Spinal cord (tissue), 10 donors: Measurements from ENCODE around the gene MINDY2. TPM values are rescaled to one million over a fixed set of nuclear protein-coding genes. Genes with fewer than 3 reads are reported as not detected.
"Not testable (repeated sequence)": the region's sequence is repeated elsewhere in the genome, so short reads cannot be mapped to it uniquely, and the experiment has no call there.

Experiments
- DNase-seq, 6 donors: peaks; one replicate each; pipeline versions ENCODE4 v3.0.0 to v3.0.0-alpha.2; 2013 to 2015; ENCODE audit warnings: low spot score in 6 of 6, low read depth in 4 of 6
- H3K27ac ChIP-seq: one replicate; pipeline ENCODE4 v1.5.1; 2013; ENCODE audit warnings: low read depth, low read length, control low read depth
- H3K27me3 ChIP-seq: one replicate; pipeline ENCODE4 v1.6.1; 2013; ENCODE audit warnings: low read length; ENCODE audit not compliant: control insufficient read depth, insufficient read depth
- H3K36me3 ChIP-seq: one replicate; pipeline ENCODE4 v1.6.1; 2013; ENCODE audit warnings: low read length; ENCODE audit not compliant: control insufficient read depth, insufficient read depth
- H3K4me1 ChIP-seq: one replicate; pipeline ENCODE4 v1.6.1; 2013; ENCODE audit warnings: low read length; ENCODE audit not compliant: control insufficient read depth, insufficient read depth
- H3K4me3 ChIP-seq: one replicate; pipeline ENCODE4 v1.5.1; 2013; ENCODE audit warnings: low read depth, low read length, control low read depth
- H3K9me3 ChIP-seq: one replicate; pipeline ENCODE4 v1.6.1; 2013; ENCODE audit warnings: low read length; ENCODE audit not compliant: control insufficient read depth, insufficient read depth
- WGBS: methylation state at CpG from one replicate; pipeline ENCODE4 v1.1.5; 2013; ENCODE audit warnings: missing lambda C conversion rate; ENCODE audit not compliant: insufficient coverage; 5-methylcytosine and 5-hydroxymethylcytosine counted together
- polyA plus RNA-seq, 2 donors: library from polyadenylated mRNA; unstranded; fragments of 120-200 nt; gene quantifications; one replicate each; pipeline ENCODE4 v1.2.1, GENCODE V29; 2013; ENCODE audit not compliant: insufficient read length in 2 of 2
- total RNA-seq, 2 donors: library from RNA; depleted of rRNA in 1 of 2; stranded (reverse); fragments of 120-200 nt in 1 of 2; fragments of >200 nt in 1 of 2; gene quantifications; one replicate each; pipeline versions ENCODE4 v1.2.3 to v1.2.4, GENCODE V29; 2013 to 2014
- donor health status: healthy.

MINDY2 gene
- total and polyA plus RNA-seq, 4 donors = 15.8 to 48.1 (median 18.8) TPM

- Histone ChIP-seq H3K4me3 (no peak overlapping the region), H3K4me1 (no peaks in the 10 kb centered on the region), H3K9me3 (no peaks in the 10 kb centered on the region), H3K27me3 (no peaks in the 10 kb centered on the region), H3K36me3 (peaks cover 10% of the 10 kb centered on the region), H3K27ac (no peak overlapping the region)
- no peak for DNase-seq
- WGBS = 100% methylated on average over 1 of the region's 1 CpG
Observed at GRCh38 chr15:58873267-58873666, 102.2 kb downstream of the MINDY2 start.

GRCh38 chr15:58875343-58875742, 104.2 kb downstream of the MINDY2 start:
- H3K9me3 ChIP-seq = no peaks in the 10 kb centered on the region
- H3K4me1 ChIP-seq = no peaks in the 10 kb centered on the region
- peaks cover 10% of the 10 kb centered on the region for H3K36me3 ChIP-seq
- no peak for DNase-seq
- no peak overlapping the region for H3K4me3 ChIP-seq
- H3K27ac ChIP-seq = no peak overlapping the region
- H3K27me3 ChIP-seq = no peaks in the 10 kb centered on the region

DNA sequence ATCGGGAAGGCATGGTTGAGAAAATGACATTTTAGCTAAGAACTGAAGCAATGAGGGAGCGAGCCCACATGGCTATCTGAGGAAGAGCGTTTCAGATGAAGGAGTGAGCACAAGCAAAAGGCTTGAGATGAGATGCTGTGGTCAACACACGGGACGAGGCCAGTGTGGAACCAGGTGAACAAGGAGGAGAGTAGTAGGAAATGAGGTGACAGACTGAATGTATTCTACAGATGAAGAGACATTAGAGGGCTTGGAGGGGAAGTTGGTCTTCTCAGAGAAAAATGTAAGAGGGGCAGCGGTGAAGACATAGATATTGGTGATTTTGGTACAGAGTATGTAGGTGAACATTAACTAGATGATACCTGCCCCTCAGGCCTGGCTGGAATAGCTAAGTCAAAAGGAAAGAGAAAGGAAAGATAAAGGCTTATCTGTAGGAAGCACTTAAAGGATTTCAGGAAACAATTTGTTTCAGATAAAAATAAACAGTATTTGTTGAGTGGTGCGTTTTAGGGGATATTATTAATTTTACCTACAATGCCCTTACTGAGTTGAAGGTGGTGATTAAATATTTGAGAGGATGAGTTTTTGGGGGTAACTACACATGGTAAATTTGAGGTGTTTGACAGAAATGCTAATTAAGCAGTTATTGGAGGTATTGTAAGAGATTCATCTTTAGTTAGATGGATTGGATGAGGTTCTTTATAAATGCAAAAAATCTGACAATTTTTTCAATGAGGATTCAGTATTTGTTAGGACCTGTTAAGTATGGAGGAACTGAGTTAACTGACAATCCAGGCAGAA, 105.4 kb downstream of the MINDY2 start:
- no peak for DNase-seq
- Histone ChIP-seq H3K36me3 (peaks cover 21% of the 10 kb centered on the region), H3K4me3 (no peak overlapping the region), H3K27ac (no peak overlapping the region), H3K27me3 (no peaks in the 10 kb centered on the region), H3K4me1 (no peaks in the 10 kb centered on the region), H3K9me3 (no peaks in the 10 kb centered on the region)
- 89% methylated on average over 6 of the region's 7 CpGs for WGBS

DNA sequence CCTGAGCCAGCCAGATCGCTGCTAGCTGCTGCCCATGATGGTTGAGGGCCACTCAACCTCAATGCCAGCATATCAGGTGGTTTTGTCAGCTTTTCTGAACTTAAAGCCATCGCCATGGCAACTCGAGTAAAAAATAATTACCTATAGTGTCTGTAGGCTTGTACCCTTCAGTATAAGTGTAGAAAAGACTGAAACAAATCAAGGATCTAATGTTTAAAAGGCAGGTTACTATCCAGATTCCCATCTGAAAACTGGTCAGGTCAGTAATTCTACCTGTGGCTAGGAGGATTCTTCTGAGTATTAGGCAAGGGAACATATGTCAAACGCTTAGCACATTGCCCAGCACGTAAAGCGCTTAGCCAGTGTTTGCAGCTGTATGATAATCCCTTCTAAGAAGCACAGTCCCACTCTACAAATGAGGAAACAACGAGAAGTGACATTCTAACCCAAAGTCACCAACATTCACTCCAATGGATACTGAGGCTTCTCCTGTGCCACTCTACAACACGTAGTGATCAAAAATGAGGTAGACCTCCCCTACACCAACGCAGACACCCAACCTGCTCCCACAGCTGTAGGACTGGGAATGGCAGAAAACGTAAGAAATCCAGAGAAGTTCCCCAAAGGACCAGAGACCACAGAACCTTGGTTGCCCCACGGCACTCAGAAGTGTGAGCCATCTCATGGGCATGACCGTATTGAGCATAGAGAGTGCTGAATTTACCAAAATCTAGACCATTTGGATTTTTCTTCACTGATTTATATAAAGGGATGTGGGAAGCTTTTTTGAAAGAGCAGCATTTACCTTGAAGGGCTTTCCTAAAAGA, 107.1 kb downstream of the MINDY2 start:
- no peaks in the 10 kb centered on the region for H3K27me3 ChIP-seq
- no peak overlapping the region for H3K4me3 ChIP-seq
- peaks cover 32% of the 10 kb centered on the region for H3K36me3 ChIP-seq
- no peaks in the 10 kb centered on the region for H3K4me1 ChIP-seq
- WGBS = 98% methylated on average over 8 of the region's 12 CpGs
- no peaks in the 10 kb centered on the region for H3K9me3 ChIP-seq
- no peak overlapping the region for H3K27ac ChIP-seq
- no peak for DNase-seq

DNA sequence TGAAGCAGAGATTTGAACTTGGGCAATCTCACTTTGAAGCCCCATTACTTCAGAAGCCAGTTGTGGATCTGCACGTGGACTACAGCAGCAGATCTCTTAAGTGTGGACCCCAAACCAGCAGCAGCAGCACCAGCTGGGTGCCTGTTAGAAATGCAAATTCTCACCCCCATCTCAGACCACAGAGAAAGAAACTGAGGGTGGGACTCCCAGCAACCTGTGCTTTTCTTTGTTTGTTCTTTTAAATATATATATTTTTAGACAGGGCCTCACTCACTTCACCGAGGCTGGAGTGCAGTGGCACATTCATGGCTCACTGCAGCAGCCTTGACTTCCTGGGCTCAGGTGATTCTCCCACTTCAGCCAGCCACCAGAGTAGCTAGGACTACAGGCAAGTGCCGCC, 109.2 kb downstream of the MINDY2 start:
- Histone ChIP-seq H3K36me3 (peaks cover 48% of the 10 kb centered on the region), H3K4me3 (no peak overlapping the region)

DNA sequence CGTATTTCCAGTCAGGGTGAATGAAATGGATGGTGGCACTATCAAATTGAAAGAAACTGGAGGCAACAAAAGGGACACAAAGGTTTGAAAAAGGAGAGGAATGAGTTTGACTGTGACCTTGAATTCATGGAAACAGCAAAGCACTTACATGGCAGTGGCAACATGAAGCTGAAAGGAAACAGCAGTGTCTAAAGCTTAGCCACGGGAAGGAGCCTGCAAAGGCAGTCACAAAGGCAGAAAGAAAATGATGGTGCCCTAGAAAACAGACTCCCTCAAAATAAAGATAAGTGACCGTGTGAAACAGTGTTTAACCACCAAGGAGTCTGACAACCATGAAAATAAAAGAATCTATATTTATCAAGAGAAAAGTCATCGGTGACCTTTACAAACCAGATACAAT, 111.1 kb downstream of the MINDY2 start:
- DNase-seq = peak in 2 of 6 donors; percentile 6 to 18
- 69% methylated on average over 2 of the region's 4 CpGs for whole genome bisulfite sequencing
- H3K36me3 ChIP-seq = peaks cover 59% of the 10 kb centered on the region
- no peaks in the 10 kb centered on the region for H3K4me1 ChIP-seq
- no peak overlapping the region for H3K4me3 ChIP-seq
- H3K27ac ChIP-seq = no peak overlapping the region
- H3K9me3 ChIP-seq = no peaks in the 10 kb centered on the region
- H3K27me3 ChIP-seq = no peaks in the 10 kb centered on the region

More for the DNA sequence above, 109.2 kb downstream of the MINDY2 start:
- no peaks in the 10 kb centered on the region for H3K4me1 ChIP-seq
- no peak overlapping the region for H3K27ac ChIP-seq
- DNase-seq = no peak
- no peaks in the 10 kb centered on the region for H3K27me3 ChIP-seq
- no peaks in the 10 kb centered on the region for H3K9me3 ChIP-seq
- WGBS = 85% methylated on average over 3 of the region's 3 CpGs

DNA sequence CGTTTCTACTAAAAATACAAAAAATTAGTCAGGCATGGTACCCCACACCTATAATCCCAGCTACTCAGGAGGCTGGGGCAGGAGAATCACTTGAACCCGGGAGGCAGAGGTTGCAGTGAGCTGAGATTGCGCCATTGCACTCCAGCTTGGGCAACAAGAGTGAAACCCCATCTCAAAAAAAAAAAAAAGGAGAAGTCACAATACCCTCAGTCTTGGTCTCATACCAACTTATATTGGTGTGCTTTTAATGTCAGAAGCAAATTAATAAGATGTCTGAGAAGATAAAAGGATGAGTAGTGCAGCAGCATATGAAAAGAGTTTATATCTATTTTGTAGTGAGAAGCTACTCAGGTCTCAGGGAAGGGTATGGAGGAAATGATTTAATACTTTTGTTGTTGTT, 112.8 kb downstream of the MINDY2 start:
- not testable (repeated sequence) for DNase-seq, H3K27ac ChIP-seq, H3K4me3 ChIP-seq, H3K27me3 ChIP-seq, H3K4me1 ChIP-seq, H3K9me3 ChIP-seq
- H3K36me3 ChIP-seq = peaks cover 61% of the 10 kb centered on the region
- 100% methylated on average over 1 of the region's 3 CpGs for WGBS

GRCh38 chr15:58886921-58887320, 115.8 kb downstream of the MINDY2 start:
- Histone ChIP-seq H3K27ac (no peak overlapping the region), H3K4me1 (no peaks in the 10 kb centered on the region), H3K36me3 (peaks cover 46% of the 10 kb centered on the region), H3K4me3 (no peak overlapping the region), H3K9me3 (no peaks in the 10 kb centered on the region), H3K27me3 (no peaks in the 10 kb centered on the region)
- WGBS = 94% methylated on average over 9 of the region's 12 CpGs
- no peak for DNase-seq

DNA sequence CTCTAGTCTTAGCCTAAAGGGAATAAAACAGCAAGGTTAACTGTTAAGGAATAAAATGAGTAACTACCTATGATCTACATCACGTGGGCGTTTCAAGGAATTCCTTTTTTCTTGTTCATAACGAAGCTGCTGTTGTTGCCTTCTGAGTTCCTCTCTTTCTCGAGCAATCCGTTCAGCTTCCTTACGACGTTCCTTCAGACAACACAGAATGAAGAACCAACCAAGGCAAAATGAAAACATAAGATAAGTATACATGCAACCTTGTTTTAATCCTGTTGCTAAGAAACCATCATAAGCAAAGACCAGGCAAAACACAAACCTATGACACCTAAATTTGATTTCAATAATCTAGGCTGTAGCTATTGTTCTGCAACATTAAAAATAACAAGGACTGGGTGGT, 118.3 kb downstream of the MINDY2 start:
- Histone ChIP-seq H3K4me1 (no peaks in the 10 kb centered on the region), H3K4me3 (no peak overlapping the region), H3K27me3 (no peaks in the 10 kb centered on the region), H3K36me3 (peaks cover 29% of the 10 kb centered on the region), H3K9me3 (no peaks in the 10 kb centered on the region), H3K27ac (no peak overlapping the region)
- WGBS = 97% methylated on average over 5 of the region's 7 CpGs
- DNase-seq = no peak
